Measurements from ENCODE around the gene PIK3CD.

DNA sequence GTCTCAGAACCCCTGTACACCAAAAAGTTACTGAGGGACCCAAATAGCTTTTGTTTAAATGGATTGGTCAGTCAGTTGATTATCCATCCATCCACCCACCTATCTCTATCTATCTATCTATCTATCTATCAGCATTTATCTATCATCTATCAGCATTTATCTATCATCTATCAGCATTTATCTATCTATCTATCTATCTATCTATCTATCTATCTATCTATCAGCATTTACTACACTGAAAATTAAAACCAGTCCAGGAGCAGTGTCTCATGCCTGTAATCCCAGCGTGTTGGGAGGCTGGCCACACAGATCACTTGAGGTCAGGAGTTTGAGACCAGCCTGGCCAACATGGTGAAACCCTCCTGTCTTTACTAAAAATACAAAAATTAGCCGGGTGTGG is 125.2 kb downstream of the PIK3CD start:
- TF ChIP-seq, protein P1, sequence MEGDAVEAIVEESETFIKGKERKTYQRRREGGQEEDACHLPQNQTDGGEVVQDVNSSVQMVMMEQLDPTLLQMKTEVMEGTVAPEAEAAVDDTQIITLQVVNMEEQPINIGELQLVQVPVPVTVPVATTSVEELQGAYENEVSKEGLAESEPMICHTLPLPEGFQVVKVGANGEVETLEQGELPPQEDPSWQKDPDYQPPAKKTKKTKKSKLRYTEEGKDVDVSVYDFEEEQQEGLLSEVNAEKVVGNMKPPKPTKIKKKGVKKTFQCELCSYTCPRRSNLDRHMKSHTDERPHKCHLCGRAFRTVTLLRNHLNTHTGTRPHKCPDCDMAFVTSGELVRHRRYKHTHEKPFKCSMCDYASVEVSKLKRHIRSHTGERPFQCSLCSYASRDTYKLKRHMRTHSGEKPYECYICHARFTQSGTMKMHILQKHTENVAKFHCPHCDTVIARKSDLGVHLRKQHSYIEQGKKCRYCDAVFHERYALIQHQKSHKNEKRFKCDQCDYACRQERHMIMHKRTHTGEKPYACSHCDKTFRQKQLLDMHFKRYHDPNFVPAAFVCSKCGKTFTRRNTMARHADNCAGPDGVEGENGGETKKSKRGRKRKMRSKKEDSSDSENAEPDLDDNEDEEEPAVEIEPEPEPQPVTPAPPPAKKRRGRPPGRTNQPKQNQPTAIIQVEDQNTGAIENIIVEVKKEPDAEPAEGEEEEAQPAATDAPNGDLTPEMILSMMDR (conservative IDR thresholded peaks at IDR 0.05; ENCODE audit: low read depth, low read length) = no peak
- TF ChIP-seq POLR2A (IDR thresholded peaks at IDR 0.05; ENCODE audit: low read depth, low read length) = no peak
- TF ChIP-seq NFE2L2 (IDR thresholded peaks at IDR 0.05; ENCODE audit: low read depth, low read length) = no peak

Measured in IMR-90 (cell line).